Stimulated activated CD4-positive, alpha-beta T cell treated with anti-CD3 and anti-CD28 coated beads, TNF-alpha, amount 100 ng/mL, for 24 hours (primary cell): ENCODE data around the gene SPATA2L.

ENCODE experiments used
- DNase-seq, 3 experiments: peaks; one replicate each; pipeline ENCODE4 v3.0.0-alpha.2; 2020; ENCODE audit warnings: low read depth in 3 of 3

SPATA2L gene

GRCh38 chr16:89656435-89657121 is 44.9 kb downstream of the SPATA2L start:
- DNase-seq = no peak

- no peak for DNase-seq
Measured at GRCh38 chr16:89655062-89655643, 46.4 kb downstream of the SPATA2L start.

- no peak for DNase-seq
Measured at GRCh38 chr16:89653656-89654295, 47.7 kb downstream of the SPATA2L start.

DNA sequence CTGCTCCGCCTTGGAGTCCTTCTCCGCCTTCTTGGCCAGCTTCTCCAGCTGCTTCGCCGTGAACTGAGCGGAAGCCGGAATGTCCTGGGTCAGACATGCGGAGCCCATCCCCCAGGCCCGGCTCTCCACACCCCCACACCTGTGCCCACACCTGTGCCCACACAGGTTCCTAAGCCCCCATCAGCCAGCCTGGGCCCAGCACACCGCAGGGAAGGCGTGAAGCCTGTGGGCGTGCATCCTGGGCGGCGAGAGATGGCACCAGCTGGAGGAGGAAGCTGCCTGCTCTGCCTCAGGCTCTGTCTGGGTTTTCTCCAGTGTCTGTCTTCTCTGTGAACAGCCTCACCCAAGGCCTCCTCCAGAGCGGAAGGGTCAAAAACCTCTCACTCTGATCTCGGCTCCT is 49.9 kb downstream of the SPATA2L start:
- DNase-seq = no peak

DNA sequence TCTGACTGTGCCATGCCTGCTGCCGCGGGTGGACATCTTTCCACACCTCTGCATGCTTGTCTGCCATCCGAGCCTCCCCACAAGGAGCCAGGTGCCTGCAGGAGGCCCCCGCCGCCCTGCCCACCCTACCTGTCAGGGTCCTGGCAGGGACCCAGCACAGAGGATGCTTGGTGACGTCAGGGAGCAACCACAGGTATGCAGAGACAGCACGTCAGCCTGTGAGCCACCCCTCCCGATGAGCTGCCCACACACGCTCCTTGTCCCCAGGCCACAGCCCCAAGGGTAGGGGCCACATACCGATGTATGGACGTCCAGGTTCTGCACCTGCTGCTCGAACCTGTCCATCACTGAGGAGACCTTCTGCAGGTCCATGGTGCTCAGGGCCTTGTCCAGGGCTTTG is 54.6 kb downstream of the SPATA2L start:
- no peak for DNase-seq
